Fibroblast of mammary gland (primary cell): ENCODE results near the gene PIK3AP1.

Source experiments
- DNase-seq: peaks from one replicate; pipeline ENCODE4 v3.0.0-alpha.2; 2010; ENCODE audit warnings: low read depth
- H3K4me3 ChIP-seq: 2 replicates; pipeline ENCODE4 v1.5.1; 2011; ENCODE audit warnings: low read depth, mild to moderate bottlenecking, low read length, moderate library complexity; ENCODE audit not compliant: control insufficient read depth
- TF ChIP-seq, protein P1 (sequence below): conservative IDR thresholded peaks from 2 replicates; pipeline ENCODE4 v1.5.1; 2011; ENCODE audit warnings: low read depth, low read length, inconsistent platforms; ENCODE audit not compliant: control insufficient read depth, insufficient read depth

Gene PIK3AP1

DNA sequence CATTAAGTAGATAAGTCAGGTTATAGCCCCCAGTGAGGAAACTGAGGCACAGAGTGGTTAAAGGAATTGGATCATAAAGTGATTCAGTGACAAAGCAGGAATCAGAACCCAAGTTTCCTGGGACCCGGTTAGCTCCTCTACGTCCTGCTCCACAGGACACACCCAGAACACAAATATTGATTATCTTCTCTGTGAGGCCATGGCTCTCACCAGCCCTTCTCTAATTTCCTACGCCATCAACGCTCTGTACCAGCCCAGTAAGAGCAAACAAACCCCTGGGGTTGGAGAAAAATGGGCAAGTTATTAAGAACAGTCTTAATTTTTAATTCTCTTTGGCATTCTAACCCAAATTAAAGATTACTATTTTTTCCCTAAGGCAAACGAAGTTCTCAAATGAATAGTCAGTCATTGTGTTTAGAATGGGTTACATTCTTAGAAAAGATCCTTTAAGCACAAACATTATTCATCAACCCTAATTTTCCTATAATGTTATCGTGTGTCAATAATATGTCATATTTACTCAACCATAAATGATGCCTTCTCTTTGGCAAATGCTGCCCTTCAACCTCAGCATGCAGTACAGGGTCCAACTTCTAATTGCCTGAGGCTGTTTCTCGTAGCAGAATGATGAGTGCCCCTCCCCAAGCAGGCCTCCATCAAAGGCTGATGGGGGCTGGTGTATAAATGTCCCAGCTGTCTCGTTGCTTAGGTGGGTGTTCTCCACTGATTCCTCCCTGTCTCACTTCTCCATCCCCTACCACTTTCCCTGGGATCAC, 108.1 kb downstream of the PIK3AP1 start:
- TF ChIP-seq, protein P1, sequence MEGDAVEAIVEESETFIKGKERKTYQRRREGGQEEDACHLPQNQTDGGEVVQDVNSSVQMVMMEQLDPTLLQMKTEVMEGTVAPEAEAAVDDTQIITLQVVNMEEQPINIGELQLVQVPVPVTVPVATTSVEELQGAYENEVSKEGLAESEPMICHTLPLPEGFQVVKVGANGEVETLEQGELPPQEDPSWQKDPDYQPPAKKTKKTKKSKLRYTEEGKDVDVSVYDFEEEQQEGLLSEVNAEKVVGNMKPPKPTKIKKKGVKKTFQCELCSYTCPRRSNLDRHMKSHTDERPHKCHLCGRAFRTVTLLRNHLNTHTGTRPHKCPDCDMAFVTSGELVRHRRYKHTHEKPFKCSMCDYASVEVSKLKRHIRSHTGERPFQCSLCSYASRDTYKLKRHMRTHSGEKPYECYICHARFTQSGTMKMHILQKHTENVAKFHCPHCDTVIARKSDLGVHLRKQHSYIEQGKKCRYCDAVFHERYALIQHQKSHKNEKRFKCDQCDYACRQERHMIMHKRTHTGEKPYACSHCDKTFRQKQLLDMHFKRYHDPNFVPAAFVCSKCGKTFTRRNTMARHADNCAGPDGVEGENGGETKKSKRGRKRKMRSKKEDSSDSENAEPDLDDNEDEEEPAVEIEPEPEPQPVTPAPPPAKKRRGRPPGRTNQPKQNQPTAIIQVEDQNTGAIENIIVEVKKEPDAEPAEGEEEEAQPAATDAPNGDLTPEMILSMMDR: no peak

DNA sequence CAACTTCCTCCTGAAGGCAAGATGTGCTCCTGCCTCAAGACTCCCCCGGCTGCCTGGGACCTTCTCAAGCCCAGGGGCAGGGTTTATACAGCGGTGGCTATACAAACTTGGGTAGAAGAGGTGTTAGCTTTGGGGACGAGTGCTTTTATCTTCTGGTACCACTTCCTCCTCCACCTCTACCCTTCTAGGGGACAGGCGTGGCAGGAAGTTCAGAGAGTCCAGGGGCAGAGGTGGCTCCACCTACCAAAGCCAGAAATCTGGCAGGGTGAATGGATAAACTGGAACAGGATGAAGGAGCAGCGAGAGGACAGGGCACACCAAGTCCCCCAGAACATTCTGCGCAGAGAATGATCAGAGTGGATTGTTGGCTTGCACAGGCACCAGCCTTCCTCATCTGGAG, 109.5 kb downstream of the PIK3AP1 start:
- no peak overlapping the region for H3K4me3 ChIP-seq
- no peak for DNase-seq
- TF ChIP-seq, protein P1: no peak

More for the DNA sequence above, 108.1 kb downstream of the PIK3AP1 start:
- H3K4me3 ChIP-seq: no peak overlapping the region
- DNase-seq: no peak

DNA sequence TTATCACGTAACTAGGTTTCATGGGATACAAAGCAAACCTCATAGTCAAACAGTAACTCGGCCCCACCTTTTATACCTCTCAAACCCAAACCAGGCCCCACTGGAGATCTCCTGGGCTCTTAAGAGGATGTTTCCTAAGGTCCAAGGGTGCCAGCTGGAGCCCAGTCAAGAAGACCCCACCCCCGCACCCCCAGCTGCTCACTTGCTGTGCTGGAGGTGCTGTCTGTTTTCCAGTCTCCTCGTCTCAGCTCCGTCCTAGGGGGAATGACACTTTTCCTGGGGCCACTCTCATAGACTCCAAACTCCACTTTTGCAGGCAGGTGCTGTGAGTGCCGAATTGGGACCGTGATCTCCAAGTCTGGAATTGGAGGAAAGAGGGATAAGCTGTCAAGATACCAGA, 110.8 kb downstream of the PIK3AP1 start:
- no peak for DNase-seq
- H3K4me3 ChIP-seq: no peak overlapping the region
- TF ChIP-seq, protein P1: no peak

DNA sequence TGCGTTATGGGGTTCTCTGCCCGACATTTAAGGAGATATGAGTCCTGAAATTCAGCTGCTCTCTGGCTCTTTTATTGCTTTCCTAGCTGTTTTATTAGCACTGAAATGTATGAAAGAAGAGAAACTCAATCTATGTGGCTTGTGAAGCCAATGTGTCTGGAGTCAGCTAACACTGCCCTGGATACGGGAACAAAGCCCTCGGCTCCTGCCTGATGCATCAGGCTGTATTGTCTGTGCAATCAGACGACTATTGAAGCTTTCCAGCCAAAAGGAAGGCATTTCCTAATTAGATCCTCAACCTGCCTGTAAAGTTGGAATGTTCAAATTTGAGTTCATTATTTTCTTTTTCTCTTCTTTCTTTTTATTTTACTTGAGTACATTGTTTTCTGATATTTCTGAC, 111.5 kb downstream of the PIK3AP1 start:
- no peak for DNase-seq
- TF ChIP-seq, protein P1: no peak
- no peak overlapping the region for H3K4me3 ChIP-seq

DNA sequence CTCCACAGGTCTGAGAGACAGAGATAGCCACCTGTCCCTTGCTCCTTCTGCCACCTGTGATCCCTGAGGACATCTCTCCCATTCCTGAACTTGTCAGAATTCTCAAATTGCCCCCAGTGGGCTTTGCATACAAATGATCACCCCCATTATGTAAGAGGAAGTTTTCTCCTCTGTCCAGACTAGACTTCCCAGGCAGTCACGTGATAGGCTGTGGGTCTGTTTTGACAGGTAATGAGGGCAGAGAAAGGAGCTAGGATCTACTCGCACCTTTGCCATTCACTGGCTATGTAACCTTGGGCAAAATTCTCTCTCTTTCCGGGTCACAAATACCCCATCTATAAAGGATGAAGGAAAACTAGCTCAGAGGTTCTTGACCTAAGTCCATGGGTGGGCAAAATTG, 112.1 kb downstream of the PIK3AP1 start:
- no peak for DNase-seq
- H3K4me3 ChIP-seq: no peak overlapping the region
- TF ChIP-seq, protein P1: no peak

DNA sequence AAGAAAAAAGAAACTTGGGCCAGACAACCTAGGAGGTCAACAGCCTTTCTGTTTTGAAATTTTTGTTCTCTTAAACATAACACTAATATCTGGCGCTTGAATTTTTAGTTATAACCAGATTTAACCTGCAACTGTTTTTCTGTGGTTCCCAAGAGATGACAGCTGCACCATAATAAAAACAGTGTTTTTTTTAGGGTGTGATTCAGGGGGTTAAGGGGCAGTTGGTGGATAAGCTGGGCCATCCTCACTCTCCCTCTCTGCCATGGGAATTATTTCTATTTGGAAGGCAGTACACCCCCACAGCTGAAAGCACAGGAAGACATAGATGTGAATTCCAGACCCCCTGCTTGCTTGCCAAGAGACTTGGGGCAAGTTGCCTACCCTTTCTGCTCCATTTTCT, 113.4 kb downstream of the PIK3AP1 start:
- H3K4me3 ChIP-seq: no peak overlapping the region
- TF ChIP-seq, protein P1: no peak
- no peak for DNase-seq

DNA sequence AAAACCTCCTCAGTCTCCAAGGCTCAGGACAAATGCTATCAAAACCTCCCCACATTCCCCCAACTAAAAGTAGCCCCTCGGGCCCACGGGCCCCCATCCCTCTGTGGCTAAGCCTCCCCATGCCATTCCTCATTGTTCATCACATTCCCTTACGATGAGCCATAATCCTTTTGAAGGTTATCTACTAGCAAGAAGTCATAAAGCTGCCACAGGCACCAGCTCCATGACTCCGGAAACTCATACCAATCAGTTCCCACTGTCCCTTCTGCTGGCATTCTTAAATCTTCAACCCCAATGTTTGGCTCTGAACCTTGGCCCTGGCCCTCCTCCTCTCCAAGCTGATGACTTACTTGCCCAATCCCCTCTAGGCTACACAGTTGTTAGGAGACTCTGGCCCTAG, 114.1 kb downstream of the PIK3AP1 start:
- H3K4me3 ChIP-seq: no peak overlapping the region
- TF ChIP-seq, protein P1: no peak
- no peak for DNase-seq
